ENCODE measurements around the gene MS4A3.

DNA sequence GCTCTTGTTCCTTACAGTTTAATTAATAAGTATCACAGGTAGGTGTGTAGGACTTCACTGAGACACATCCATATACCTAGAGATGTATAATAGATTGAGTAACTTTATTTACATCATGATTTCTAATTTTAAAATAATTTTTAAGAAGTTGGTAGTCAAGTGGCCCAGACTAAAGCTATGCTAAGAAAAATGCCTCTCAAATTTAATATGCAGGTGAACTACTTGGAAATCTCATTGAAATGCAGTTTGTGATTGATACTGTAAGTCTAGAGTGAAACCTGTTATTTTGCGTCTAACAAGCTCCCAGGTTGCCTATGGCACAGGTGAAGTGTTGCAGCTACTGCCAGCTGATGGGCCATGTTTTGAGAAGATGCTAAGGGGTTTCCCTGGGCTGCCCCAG, 39.6 kb upstream of the MS4A3 start, which contains the start of gene OOSP4B:
- TF ChIP-seq, protein P1, sequence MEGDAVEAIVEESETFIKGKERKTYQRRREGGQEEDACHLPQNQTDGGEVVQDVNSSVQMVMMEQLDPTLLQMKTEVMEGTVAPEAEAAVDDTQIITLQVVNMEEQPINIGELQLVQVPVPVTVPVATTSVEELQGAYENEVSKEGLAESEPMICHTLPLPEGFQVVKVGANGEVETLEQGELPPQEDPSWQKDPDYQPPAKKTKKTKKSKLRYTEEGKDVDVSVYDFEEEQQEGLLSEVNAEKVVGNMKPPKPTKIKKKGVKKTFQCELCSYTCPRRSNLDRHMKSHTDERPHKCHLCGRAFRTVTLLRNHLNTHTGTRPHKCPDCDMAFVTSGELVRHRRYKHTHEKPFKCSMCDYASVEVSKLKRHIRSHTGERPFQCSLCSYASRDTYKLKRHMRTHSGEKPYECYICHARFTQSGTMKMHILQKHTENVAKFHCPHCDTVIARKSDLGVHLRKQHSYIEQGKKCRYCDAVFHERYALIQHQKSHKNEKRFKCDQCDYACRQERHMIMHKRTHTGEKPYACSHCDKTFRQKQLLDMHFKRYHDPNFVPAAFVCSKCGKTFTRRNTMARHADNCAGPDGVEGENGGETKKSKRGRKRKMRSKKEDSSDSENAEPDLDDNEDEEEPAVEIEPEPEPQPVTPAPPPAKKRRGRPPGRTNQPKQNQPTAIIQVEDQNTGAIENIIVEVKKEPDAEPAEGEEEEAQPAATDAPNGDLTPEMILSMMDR (IDR thresholded peaks at IDR 0.05): no peak
- TF ChIP-seq POLR2A (IDR thresholded peaks at IDR 0.05) (no peak), EP300 (IDR thresholded peaks at IDR 0.05) (no peak)
